ES-I3 (cell line): ENCODE results near the gene UBE3C.

Experiments used
- H3K36me3 ChIP-seq: 2 replicates; pipeline ENCODE4 v1.6.1; 2013; ENCODE audit warnings: mild to moderate bottlenecking, low read length, control low read depth, moderate library complexity; ENCODE audit not compliant: insufficient read depth
- H3K4me1 ChIP-seq: 2 replicates; pipeline ENCODE4 v1.6.1; 2013; ENCODE audit warnings: mild to moderate bottlenecking, control low read depth, low read length; ENCODE audit not compliant: insufficient read depth
- H3K9ac ChIP-seq: 2 replicates; pipeline ENCODE4 v1.6.1; 2013; ENCODE audit warnings: low read depth, mild to moderate bottlenecking, low read length, moderate library complexity
- H3K9me3 ChIP-seq: 2 replicates; pipeline ENCODE4 v1.6.1; 2013; ENCODE audit warnings: mild to moderate bottlenecking, low read length, moderate library complexity; ENCODE audit not compliant: control insufficient read depth, insufficient read depth

Gene UBE3C

DNA sequence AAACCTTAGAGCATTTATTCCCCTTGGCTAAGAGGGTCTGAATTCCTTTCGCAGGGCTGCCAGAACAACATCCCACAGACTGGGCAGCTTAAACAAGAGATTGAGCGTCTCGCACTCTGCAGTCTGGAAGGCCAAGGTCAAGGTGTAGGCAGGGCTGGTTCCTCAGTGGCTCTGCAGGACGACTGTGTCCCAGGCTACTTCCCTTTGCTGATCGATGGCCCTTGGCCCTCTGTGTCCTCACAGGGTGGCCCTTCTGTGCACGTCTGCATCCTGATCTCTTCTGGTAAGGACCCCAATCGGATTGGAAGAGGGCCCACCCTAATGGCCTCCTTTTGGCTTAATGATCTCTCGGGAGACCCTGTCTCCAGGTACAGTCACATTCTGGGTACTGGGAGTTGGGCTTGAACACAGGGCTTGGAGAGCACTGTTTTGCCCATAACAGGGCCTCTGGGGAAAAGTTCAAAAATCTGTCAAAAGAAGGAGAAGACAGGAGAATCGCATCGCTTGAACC, 162.9 kb downstream of the UBE3C start:
- peaks cover 3% of the 10 kb centered on the region; the same call in 1 of the 2 replicates for H3K4me1 ChIP-seq
- H3K9me3 ChIP-seq = no peaks in the 10 kb centered on the region
- no peaks in the 10 kb centered on the region for H3K36me3 ChIP-seq
- no peak overlapping the region for H3K9ac ChIP-seq

DNA sequence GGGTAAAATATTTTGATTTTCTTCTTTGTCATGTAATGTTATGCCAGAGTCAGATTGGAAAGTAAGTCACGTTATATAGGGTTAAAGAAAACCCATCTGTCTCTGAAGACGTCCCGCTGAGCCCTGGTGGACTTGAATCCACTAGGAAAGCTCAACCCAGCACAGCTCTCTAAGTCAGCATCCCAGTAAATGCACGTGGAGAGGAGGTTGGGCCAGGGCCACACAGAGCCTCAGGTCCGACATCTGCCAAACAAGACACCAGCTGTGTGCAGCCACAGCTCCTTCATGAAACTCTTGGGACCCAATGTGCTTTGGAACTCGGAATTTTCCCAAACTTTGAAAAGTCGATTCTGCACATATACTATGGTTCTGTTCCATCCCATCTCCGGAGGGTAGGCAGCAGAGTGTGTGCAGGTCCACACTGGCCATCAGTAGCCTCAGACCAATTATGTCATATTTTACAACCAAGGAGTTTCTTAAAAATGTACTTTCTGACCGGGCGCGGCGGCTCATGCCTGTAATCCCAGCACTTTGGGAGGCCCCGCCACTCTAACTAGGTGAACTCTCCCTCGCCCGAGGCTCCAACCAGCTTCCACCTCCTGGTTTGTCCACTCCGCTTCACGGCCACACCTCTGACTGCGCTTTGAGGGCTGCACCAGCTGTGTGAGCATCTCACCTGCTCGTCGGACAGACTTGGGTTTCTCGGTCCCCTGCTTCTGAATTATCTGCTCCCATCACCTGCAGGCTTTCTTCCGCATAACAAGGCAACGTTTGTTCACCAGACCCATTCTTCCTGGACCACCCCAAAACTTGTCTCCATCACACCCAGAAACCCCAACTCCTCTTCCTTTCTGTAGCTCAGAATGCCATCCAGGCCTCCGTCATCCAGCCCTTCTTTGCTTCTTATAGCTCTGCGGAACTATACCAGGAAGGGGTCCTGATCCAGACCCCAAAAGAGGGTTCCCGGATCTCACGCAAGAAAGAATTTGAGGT, 168.4 kb downstream of the UBE3C start:
- H3K4me1 ChIP-seq = peaks cover 22% of the 10 kb centered on the region
- H3K9ac ChIP-seq = peak overlapping the region; percentile 38; the same call in 1 of the 2 replicates
- H3K9me3 ChIP-seq = no peaks in the 10 kb centered on the region
- H3K36me3 ChIP-seq = no peaks in the 10 kb centered on the region

DNA sequence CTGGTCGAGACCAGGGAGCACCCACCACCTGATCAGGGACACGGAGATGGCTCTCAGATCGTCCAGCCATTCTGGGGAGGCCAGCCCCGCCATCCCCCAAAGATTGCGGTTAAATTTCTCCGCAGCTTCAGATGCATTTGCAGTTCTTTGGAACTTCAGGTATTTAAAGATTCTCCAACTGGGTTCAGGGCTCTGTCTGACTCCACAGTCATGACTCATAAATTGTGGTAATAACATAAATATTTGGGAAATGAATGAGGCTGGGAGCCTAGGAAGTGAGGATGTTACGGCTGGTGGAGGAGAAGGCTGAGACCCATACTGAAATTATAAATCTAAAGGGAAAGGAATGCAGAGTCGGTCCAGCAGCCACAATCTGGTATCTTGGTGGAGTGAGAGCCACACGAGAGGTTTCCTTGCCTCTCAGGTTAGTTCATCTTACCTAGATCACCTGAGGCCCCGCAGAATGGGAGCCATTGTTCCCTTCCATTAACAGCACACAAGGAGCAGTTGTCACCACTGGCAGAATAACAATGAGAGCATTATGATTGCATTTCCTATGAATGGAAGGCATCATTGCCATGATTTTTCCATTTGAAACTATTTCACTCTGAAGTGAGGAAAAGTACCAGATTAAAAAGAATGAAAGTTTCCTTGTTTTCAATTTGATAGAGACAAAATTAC, 171.4 kb downstream of the UBE3C start:
- Histone ChIP-seq H3K9me3 (no peaks in the 10 kb centered on the region), H3K4me1 (peaks cover 19% of the 10 kb centered on the region), H3K36me3 (no peaks in the 10 kb centered on the region), H3K9ac (peak overlapping the region; percentile 25)

DNA sequence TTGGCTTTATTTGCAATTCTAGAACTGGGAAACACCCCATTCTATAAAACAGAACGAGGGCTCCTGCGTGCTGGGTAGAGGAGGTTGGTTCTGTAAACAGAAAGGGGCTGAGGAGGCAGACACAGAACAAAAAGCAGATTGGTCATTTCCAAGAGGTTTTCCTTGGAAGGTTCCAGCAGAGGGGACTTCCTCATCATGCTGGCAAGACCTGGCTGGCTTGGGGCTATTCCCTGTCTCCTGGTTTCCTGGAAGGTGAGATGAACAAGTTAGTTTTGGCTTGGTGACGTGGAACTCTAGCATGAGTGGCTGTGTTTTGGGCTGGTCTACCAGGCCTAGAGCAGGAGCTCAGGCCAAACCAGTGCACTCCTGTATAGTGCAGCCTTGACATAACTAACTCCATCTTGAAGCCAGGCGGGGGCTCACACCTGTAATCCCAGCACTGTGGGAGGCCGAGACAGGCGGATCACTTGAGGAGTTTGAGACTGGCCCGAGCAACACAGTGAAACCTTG, 172.0 kb downstream of the UBE3C start:
- H3K36me3 ChIP-seq = no peaks in the 10 kb centered on the region
- peak overlapping the region; percentile 2; the same call in 1 of the 2 replicates for H3K9ac ChIP-seq
- peaks cover 19% of the 10 kb centered on the region for H3K4me1 ChIP-seq
- no peaks in the 10 kb centered on the region for H3K9me3 ChIP-seq

DNA sequence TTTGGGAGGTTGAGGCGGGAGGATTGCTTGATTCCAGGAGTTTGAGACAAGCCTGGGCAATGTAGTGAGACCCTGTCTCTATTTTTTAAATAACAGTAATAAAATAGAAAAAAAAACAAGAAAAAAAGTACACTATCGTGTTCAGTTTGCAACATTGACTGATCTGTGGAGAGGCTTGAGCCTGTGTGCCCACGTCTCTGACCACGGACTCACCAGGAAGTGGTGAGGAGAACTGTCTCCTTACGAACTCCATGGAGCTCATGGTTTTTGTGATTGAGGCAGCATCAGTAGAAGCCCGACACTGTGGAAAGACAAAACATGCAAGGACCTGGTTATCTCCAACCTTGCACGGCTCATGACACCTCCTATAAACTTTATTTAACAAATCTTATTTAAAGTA, 174.2 kb downstream of the UBE3C start:
- Histone ChIP-seq H3K4me1 (peaks cover 21% of the 10 kb centered on the region), H3K36me3 (no peaks in the 10 kb centered on the region), H3K9ac (no peak overlapping the region), H3K9me3 (no peaks in the 10 kb centered on the region)

DNA sequence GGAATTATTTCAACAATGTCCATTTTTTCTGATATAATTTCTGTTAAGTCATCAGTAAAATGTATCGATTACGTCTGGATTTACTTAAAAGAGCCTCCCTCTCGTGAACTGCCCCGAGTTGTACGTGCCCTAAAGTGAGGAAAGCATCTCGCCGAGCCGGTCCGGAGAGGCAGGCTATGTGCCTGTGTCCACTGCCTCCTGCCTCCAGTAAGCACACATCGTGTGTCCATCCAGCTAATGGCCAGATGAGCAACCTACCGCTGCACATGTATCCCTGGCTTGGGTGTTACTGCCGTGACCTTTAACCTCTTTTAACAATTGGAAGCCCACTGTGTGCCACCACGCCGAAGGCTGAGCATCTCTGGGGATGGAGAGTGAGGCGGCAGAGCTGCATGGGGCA, 174.9 kb downstream of the UBE3C start:
- Histone ChIP-seq H3K9ac (no peak overlapping the region), H3K4me1 (peaks cover 21% of the 10 kb centered on the region), H3K9me3 (no peaks in the 10 kb centered on the region), H3K36me3 (no peaks in the 10 kb centered on the region)

DNA sequence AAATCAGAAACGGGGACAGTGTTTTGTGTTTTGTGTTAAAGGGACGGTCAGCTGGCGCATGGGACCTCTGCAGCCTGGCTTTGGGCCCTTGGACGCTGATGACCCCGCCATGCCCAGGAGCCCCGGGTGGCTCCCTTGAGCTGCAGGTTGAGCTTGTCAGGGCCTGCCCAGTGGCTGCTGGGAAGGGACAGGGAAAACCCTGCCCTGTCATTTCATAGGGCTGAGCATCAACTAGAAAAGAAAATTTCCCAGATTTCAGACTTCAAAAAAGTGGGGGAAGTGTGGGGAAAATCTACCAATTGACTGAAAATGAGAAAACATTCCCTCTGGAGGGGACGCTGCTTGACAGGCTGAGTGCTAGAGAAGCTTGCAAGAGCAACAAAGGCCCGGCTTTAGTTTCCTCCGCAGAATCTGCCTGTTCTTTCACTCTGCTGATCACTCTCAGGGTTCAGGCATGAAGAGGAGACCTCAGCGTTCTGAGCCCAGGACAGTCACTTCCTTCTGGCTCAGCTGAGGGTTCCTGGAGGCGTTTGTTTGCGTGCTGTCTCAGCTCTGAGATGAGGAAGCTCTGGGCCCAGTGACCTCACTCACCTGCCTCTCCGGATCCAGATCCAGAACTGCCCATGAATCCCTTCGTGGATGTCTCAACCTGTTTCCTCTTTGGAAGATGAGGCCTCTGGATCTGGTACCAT, 179.4 kb downstream of the UBE3C start:
- H3K9ac ChIP-seq = no peak overlapping the region; the same call in 1 of the 2 replicates

More for the DNA sequence above, 179.4 kb downstream of the UBE3C start:
- H3K9me3 ChIP-seq = no peaks in the 10 kb centered on the region
- H3K4me1 ChIP-seq = peaks cover 7% of the 10 kb centered on the region; the same call in 1 of the 2 replicates
- no peaks in the 10 kb centered on the region for H3K36me3 ChIP-seq
